Activated CD8-positive, alpha-beta memory T cell treated with anti-CD3 and anti-CD28 coated beads for 1 hour (primary cell): Measurements from ENCODE around the gene ITPR2.
"Not testable (repeated sequence)": the region's sequence is repeated elsewhere in the genome, so short reads cannot be mapped to it uniquely, and the experiment has no call there.

ENCODE experiments used
- DNase-seq, 2 donors: peaks; one replicate each; pipeline ENCODE4 v3.0.0-alpha.2; 2020; ENCODE audit warnings: low read depth in 1 of 2; ENCODE audit errors: extremely low read depth in 1 of 2

ITPR2 gene

DNA sequence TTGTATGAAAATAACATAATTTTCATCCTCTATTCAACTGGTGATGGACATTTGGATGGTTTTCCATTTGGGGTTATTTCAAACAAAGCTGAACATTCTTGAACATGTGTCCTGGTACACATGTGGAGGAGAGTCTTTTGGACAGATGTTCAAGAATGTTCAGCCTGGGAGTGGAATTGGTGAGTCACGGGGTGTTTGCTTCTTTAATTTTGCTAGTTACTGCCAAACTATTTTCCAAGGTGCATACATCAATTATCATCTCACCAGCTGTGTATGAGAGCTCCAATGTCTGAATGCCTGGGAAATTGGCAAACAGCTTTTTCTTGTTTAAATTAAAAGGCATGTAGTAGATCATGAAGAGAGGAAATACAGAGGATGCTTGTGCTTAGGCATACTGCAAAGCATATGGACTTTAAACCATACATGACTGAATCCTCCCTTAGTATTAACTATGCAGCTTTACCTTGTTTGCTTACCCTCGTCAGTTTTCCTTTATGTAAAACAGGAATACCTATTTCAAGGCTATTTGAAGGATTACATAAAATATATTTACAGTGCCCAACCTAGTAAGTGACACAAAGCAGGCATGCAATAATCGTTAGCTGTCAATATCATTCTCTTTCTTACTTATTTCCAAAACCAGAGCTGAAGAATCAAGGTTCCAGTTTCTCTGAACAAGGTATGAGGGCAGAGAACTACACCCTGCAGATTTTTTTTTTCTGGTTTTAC lies 152.1 kb downstream of the ITPR2 start:
- no peak for DNase-seq

DNA sequence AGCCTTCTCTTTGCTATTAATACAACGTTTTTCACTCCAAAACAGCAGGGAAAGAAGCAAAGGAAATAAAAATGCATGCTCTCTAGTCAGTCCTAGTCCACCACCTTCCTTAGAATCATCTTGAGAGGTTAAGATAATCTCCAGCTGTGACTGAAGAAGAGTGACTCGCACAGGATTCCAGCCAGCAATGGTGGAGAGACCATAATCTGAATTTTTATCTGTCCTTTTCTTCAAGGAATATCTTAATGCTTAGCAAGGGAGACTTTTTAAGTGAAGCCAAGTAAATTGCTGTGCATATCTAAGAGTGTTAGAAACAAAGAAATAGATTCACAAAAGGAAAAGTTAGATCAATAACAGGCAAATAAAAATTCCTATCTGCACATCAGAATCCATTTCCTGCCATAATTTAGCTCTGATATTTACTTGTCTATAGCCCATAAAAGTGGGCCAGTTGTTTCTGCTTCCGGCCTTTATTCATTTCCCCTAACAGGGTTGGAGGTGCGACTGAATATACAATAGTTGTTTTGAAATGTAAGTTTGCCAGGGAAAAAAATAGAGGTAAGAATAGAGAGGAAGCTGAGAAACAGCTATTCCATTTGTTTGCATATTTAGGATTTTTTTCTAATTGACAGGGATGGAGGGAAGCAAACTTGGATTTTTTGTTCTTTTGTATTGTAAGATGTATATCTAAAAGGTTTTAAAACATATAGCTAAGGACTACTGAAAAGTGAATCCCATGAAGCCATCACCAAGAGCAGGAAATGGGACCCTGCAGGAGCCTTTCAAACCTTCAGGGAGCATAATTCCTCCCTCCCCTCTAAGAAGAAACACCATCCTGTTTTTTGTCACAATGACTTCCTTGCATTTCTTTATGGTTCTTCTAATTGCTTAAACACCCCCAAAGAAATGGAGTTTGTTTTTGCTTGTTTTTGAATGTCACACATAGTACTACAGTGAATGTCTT lies 154.0 kb downstream of the ITPR2 start:
- no peak for DNase-seq

DNA sequence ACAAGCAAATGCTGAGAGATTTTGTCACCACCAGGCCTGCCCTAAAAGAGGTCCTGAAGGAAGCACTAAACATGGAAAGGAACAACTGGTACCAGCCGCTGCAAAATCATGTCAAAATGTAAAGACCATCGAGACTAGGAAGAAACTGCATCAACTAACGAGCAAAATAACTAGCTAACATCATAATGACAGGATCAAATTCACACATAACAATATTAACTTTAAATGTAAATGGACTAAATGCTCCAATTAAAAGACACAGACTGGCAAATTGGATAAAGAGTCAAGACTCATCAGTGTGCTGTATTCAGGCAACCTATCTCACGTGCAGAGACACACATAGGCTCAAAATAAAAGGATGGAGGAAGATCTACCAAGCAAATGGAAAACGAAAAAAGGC lies 161.5 kb downstream of the ITPR2 start:
- not testable (repeated sequence) for DNase-seq

DNA sequence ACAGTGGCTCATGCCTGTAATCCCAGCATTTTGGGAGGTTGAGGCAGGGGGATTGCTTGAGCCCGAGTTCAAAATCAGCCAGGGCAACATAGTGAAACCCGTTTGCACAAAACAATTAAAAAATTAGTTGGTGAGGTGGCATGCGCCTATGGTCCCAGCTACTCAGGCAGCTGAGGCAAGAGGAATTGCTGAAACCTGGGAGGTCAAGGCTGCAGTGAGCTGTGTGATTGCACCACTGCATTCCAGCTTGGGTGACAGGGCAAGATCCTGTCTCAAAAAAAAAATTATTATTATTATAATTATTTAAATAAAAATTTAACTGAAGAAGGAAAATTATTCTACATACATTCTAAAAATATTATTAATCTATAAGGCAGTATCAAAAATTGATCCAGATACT lies 164.1 kb downstream of the ITPR2 start:
- no peak for DNase-seq

DNA sequence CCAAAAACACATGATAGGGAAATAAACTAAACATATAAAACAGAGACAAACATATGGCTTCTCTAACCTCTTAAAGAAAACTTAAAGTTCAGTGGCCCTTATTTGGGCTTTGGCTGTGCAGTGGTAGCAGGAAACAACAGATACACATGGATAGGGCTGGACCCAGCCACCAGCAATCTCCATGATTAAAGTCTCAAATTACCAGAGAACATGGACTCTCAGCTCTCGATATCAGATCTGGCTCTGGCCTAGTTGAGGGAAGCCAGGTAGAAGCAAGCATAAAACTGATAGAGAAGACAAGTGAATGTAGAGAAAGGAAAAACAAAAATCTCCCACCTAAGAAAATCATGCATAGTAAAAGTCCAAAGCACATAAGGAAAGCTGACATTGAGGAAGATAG lies 164.8 kb downstream of the ITPR2 start:
- DNase-seq: no peak

DNA sequence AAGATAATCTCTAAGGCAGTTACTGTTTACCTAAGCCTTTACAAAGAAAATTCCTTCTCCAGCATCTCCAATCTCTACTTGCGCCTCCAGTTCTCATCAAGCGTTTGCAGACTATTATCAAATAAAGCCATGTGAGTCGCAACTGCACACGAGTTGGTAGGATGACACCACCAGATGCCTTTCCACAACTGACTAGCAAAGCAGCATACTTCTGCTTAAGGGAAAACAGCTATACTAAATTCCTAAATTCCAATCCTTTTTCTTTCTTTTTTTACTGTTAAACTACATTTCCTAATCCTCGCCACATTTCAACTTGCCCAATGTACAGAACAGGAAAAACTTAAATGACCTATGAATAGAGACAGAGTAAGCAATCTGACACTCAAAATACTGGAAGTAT lies 166.7 kb downstream of the ITPR2 start:
- DNase-seq: no peak

DNA sequence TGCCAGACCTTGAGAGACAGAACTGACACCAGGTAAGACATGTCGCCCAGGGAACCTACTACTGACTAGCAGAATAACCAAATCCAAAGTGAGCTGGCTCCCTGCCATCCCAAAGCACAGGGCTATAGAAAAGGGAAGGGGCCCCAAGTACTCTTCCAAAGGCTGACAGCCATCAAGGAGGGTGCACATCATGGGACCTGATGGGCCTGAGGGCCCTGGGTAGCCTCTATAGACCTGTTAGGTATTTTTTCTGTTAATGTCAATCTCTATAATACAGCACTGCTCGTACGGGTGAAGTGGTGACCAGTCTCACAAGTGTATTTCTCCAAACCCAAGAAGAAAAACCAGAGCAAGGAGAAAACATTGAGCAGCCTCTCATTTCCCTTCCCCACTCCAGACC lies 171.6 kb downstream of the ITPR2 start:
- no peak for DNase-seq

DNA sequence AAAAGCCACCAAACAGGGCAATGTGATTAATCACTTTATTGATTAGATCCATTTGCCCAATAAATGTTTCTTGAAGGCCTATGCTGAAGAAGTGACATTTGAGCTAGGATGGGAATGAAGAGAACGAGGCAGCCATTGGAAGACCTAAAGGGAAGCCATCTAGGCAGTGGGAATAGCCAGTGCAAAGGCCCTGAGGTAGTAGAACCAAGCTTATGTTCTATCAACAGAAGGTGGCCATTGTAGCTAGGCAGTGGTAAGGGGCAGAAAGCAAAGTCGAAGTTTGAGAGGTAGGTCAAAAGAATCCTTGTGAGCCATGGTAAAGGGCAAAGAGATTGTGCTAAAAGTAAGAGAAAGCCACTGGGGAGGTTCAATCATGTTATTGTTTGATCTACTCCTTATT lies 173.1 kb downstream of the ITPR2 start:
- DNase-seq: no peak

DNA sequence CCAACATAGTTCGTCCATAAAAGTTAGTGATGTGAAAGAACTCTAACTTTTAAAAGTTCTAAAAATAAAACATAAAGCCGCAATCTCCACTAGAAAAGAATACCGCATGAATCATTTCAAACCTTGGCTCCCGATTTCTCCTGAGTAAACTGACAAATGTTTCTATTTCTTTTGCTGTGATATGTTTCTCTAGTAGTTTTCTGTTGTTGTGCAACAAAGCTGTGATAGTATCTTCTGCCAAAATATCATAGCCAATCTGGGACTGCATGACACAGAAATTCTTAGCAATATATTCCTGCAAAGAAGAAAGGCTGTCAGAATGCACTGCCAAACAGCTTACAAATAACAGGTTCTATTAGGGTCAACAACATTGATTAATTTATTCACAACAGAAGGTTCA lies 174.0 kb downstream of the ITPR2 start:
- DNase-seq: no peak

DNA sequence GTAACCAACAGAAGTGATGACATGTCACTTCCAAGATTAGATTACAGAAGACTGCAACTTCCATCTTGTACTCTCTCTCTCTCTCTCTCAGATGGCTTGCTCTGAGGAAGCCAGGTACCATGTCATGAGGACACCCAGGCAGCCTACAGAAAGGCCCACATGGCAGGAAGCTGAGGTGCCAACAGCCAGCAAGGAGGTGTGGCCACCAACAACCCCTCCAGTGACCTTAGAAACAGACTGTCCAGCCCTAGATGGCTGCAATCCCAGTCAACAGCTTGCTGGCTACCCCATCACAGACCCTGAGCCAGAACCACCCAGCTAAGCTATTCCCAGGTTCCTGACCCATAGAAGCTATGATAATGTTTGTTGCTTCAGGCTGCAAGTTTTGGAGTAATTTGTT lies 178.4 kb downstream of the ITPR2 start:
- no peak for DNase-seq

DNA sequence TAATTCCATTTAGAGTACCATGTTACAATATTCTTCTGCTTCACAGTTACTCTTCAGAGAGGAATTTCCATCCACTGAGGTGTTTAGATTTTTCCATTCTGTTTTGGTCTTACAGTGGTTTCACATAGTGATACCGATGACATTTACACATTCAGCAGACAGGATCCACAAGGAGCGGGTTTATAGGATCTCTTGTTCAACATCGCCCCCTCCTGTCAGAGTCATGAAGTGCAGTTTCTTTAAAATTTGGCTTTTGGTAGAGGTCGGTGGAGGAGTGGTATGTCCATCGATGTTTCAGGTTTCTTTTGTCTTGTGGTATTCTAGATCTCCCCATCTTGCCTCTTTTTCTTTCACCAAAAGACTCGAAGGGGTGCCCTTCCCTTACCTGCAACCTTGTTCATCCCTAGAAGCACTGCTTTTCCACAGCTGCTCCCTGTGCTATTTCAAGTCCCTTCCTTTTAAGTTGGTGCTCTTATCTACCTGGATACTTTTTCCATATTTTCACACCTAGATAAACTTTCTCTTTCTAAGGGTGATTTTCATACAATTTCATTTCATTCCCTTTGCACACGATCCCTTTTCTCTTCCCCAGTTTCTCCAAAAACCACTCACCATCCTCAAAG lies 181.3 kb downstream of the ITPR2 start:
- DNase-seq: no peak

DNA sequence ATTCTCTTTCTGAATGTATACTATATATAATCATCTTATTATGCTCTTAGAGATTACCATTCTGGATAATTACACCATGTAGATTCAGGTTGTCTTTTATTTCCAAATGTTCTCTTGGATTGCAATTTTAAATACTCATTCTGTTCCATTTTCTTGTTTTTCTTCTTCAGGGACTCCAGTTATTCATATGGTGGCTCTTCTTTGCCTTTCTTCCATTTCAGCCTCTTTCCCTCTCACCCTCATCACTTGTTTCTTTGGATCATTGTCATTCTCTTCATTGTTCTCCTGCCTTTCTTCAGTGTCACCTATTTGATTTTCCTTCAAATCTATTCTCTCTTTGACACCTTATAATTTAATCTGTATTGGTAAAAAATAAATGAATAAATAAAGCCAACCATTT lies 182.0 kb downstream of the ITPR2 start:
- DNase-seq: no peak

DNA sequence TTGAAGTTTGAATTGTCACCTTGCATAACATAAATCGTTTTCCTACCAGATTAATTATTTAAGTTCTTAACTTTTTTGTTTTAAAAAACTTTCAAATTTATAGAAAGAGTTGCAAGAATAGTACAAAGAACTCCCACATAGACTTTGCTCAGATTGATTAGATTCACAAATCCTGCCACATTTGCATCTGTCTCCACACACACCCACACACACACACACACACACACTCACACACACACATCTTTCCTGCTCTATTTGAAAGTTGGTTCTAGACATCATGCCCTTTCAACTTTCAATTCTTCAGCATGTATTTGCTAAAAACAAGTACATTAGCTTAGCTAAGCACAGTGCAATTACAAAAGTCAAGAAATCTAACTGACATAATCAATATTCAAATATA lies 184.0 kb downstream of the ITPR2 start:
- no peak for DNase-seq

DNA sequence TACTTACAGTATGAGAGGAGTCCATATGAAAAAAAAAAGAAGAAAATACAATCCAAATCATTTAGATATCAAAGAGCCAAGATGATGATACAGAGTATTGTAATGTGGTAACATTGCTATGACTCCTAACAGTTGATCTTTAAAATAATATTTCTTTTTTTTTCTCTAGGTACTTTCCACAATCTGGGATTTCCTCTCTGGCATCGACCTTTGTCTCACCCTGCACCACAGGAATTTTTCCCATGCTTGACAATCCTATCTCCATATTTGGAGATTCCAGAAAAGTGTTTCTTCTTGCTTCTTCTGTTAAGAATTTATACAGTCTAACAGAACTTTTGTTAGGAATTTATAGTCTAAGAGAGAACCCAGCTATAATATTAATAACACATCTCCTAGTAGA lies 184.4 kb downstream of the ITPR2 start:
- no peak for DNase-seq

DNA sequence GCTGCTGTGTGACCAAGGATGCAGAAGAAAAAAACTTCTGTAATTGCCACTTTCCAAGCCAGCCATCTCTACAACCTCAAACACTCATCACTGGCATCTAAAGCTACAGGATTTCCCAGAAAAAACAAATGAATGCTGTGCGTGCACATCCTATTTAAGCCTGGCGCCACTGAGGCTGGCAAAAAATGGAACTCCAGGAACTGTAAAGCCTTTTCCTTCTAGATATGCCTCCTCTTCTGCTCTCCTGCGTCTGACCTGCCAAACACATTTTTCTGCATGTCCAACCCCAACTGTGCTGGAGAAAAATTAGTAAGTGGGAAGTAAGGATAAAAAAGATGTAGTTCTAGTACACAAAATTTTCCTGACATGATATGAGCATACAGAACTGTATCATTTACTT lies 184.9 kb downstream of the ITPR2 start:
- no peak for DNase-seq

DNA sequence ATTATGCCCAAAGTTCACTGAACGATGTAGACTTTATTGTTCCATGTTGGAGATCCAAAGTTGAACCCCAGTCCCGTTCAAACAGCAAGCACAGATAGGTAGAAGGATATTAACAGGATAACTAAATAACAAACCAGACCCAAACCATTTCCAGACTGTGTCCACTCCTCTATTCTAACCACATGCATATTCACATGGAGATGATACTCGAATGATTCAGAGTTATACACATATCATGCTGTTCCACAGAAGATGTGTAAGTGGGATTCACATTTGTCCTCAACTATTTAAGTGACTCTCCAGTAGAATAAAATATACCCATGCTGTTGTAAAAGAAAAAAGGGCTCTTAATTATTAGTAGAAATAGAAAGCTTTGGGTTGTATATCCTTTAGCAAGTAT lies 185.9 kb downstream of the ITPR2 start:
- no peak for DNase-seq

DNA sequence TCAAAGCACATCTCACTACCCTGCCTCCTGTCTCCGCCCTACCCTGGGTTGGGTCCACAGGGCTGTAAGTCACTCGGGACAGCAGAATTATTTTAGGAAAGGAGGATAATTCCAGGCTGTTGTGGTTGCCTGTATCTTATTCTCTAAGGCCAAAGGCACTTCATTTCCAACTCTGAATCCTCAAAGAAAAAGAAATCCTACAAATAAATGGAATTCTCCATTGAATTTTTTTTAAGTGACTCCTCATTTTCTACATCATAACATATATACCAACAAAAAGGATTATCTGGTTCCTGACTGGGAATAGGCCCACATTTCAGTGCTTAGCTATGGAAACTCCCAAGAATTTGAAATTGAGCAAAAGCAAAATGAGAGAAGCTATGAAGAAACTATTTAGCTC lies 186.4 kb downstream of the ITPR2 start:
- DNase-seq: no peak

DNA sequence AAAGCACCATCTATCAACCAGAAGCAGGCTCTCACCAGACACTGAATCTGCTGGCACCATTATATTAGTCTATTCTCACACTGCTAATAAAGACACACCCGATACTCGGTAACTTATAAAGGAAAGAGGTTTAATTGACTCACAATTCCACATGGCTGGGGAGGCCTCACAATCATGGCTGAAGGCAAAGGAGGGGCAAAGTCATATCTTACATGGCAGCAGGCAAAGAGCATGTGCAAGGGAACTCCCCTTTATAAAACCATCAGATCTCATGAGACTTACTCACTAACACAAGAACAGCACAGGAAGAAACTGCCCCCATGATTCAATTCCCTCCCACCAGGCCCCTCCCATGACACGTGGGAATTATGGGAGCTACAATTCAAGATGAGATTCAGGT lies 188.6 kb downstream of the ITPR2 start:
- not testable (repeated sequence) for DNase-seq

DNA sequence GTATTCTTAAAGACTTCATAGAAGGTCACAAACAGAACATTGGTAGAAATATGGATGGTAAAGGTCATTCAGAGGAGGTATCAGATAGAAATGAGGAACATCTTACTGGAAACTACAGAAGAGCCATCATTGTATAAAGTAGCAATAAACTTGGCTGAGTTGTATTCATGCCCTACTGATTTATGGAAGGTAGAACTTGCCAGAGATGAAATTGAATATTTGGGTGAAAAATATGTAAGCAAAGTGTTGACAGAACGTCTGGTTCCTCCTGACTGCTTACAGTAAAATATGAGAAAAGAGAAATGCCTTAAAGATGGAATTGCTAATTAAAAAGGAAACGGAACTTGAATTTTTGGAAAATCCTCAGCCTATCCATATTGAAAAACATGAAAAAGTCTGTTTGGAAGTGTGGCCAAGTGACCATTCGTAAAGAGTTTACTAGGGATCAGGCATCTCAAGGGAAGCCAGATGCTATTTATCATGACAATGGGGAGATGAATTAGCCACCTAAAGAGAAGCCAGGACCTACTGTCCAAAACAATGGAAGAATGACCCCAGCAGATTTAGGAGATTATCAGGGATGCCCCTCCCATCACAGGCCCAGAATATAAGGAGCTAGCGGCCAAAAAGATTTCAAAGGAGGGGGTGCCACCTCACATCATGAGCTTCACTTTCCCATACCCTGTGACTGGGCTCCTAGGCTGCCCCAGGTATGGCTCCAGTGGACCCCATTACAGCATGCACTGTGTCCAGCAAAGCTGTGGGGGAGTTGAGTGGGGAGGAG lies 189.3 kb downstream of the ITPR2 start:
- DNase-seq: no peak

DNA sequence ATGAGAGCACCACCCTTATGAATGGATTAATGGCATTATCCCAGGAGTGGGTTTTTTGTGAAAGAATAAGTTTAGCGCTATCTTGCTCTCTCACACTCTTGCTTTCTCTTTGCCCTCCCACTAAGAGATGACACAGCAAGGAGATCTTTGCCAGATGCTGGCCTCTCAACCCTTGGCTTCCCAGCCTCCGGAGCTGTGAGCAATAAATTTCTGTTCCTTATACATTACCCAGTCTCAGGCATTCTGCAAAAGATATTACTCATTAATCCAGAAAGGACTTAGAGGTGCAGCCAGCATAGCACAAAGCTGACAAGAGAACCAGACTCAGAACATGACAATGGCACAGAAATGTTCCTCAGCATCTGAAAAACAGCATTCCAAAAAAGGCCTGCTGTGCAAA lies 190.6 kb downstream of the ITPR2 start:
- no peak for DNase-seq

DNA sequence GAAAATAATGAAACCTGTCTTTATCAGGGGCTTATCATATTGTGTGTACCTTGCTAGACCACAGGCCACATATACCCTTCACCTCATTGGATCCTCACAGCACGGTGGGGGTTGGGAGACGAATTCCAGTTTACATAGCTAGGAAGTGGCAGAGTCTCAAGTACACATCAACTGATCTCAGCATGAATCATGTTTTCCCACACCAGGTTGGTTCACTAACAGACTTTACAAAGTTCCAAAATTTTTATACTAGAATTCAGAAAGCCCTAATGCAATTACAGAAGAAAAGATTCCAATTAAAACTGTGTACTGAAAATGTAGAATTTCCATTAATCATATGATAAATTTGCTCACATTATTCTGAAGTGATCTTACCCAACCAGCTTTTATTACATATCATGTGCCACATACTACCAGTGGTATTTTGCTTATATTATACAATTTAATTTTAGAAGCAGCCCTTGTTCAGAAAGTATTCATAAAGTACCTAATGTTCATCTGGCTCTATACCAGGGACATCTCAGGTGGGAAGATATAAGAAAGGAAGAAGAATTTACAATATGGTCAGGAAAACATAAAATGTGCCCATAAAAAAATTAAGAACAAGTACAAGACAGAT lies 196.2 kb downstream of the ITPR2 start:
- no peak for DNase-seq
